Prostate gland (tissue), 2 donors: Measurements from ENCODE around the gene TAPBP. TPM values are rescaled to one million over a fixed set of nuclear protein-coding genes. Genes with fewer than 3 reads are reported as not detected.
A peak's percentile ranks its signal among the peaks of the same experiment; 100 is the strongest.

Experiments used
- DNase-seq: peaks from one replicate; pipeline ENCODE4 v3.0.0-alpha.2; 2019; ENCODE audit warnings: low spot score
- H3K27ac ChIP-seq, 2 donors: fragments of 200-600 bp; sonication (generic); 2 replicates each; pipeline ENCODE4 v1.5.1; 2017 to 2019
- H3K27me3 ChIP-seq: fragments of 200-600 bp; sonication (generic); replicated peaks from 2 replicates; pipeline ENCODE4 v1.5.1; 2019; ENCODE audit not compliant: insufficient read depth
- H3K36me3 ChIP-seq, 2 donors: fragments of 200-600 bp; sonication (generic); 1 replicate in 1 of 2; 2 replicates in 1 of 2; pipeline versions ENCODE4 v1.5.1 to v1.8.1; 2017 to 2019
- H3K4me1 ChIP-seq: fragments of 200-600 bp; sonication (generic); replicated peaks from 2 replicates; pipeline ENCODE4 v1.5.1; 2019
- H3K4me3 ChIP-seq, 2 donors: fragments of 200-600 bp; sonication (generic); 2 replicates each; pipeline ENCODE4 v1.5.1; 2017 to 2019
- H3K9me3 ChIP-seq: fragments of 200-600 bp; sonication (generic); 2 replicates; pipeline ENCODE4 v1.5.1; 2017
- POLR2A ChIP-seq: fragments of 450-650 bp; IDR thresholded peaks from one replicate; pipeline ENCODE4 v1.6.1; 2016; ENCODE audit warnings: antibody characterized with exemption, mild to moderate bottlenecking
- POLR2AphosphoS5 ChIP-seq: sonication (generic); formaldehyde crosslinking; IDR thresholded peaks from one replicate; pipeline ENCODE4 v1.6.1; 2017; ENCODE audit warnings: antibody characterized with exemption
- WGBS: methylation state at CpG from one replicate; pipeline ENCODE4 v1.1.5; 2018; 5-methylcytosine and 5-hydroxymethylcytosine counted together
- intact Hi-C: fragments of 100-400 bp; cut with DNase I; formaldehyde crosslinking; loops from one replicate; pipeline ENCODE4 v1.14.2; 2022
- total RNA-seq, 2 donors: library from RNA; depleted of rRNA; stranded (reverse); fragments of >200 nt; gene quantifications; one replicate each; pipeline ENCODE4 v1.1.0, GENCODE V29; 2016
- TF ChIP-seq, protein P1 (sequence below), 4 experiments: fragments of 200-600 bp in 2 of 4; fragments of 450-650 bp in 2 of 4; sonication (generic) in 2 of 4; IDR thresholded peaks; 1 replicate in 3 of 4; 2 replicates in 1 of 4; pipeline ENCODE4 v1.5.1; 2016 to 2019; ENCODE audit warnings: antibody characterized with exemption in 4 of 4, mild to moderate bottlenecking in 2 of 4, moderate library complexity in 2 of 4

The TAPBP gene
- total RNA-seq, 2 donors from 2014 or later: 190 to 192 TPM

GRCh38 chr6:33273924-33274902, 39.7 kb downstream of the TAPBP start:
- no peaks in the 10 kb centered on the region for H3K27me3 ChIP-seq
- no peaks in the 10 kb centered on the region for H3K9me3 ChIP-seq
- H3K36me3 ChIP-seq: no peaks in the 10 kb centered on the region
- TF ChIP-seq POLR2AphosphoS5: no peak
- no peak for TF ChIP-seq POLR2A
- TF ChIP-seq, protein P1, sequence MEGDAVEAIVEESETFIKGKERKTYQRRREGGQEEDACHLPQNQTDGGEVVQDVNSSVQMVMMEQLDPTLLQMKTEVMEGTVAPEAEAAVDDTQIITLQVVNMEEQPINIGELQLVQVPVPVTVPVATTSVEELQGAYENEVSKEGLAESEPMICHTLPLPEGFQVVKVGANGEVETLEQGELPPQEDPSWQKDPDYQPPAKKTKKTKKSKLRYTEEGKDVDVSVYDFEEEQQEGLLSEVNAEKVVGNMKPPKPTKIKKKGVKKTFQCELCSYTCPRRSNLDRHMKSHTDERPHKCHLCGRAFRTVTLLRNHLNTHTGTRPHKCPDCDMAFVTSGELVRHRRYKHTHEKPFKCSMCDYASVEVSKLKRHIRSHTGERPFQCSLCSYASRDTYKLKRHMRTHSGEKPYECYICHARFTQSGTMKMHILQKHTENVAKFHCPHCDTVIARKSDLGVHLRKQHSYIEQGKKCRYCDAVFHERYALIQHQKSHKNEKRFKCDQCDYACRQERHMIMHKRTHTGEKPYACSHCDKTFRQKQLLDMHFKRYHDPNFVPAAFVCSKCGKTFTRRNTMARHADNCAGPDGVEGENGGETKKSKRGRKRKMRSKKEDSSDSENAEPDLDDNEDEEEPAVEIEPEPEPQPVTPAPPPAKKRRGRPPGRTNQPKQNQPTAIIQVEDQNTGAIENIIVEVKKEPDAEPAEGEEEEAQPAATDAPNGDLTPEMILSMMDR (IDR thresholded peaks at IDR 0.05): no peak
- DNase-seq: no peak
- H3K4me1 ChIP-seq: peaks cover 28% of the 10 kb centered on the region
- H3K4me3 ChIP-seq: no peak overlapping the region
- no peak overlapping the region for H3K27ac ChIP-seq
- 76% methylated on average over 14 of the region's 14 CpGs for WGBS
- intact Hi-C loops: loop anchor here (2.0 kb wide), 1 partner anchor 25 kb away; the partner anchor contains the start of gene RGL2

DNA sequence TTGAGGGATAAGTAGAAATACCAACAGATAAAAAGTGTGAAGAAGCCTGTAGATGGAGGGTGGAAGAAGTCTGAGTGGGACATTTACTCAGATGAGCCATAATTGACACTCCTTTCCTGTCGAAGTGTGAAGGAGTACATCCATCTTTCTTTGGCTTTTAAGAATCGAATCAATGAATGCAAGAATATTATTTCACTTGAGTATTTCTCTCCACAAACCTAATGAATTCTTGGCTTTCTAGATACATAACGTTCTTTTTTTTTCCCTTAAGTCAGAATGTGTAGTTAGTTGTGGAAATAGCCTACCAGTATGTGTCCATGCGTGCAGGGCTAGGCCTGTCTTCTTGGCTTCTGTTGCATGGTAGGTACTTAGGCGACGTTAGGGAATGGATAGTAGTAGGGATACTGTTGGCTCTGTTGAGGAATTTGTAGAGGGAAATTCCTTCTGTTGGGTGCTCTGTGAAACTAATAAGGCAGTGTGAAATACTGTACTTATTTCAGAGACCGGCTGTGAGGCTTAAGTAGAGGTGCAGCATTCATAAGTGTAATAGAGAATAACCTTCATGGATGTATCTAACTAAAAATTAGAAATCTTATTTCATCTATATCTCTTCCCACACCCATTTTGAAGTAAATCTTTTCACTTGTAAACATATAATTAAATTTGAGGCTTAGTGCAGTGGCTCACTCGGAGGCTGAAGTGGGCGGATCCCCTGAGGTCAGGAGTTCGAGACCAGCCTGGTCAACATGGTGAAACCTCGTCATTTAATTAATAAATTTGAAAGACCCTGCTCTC, 40.6 kb downstream of the TAPBP start:
- H3K9me3 ChIP-seq: no peaks in the 10 kb centered on the region
- intact Hi-C loops: loop anchor here (2.0 kb wide), 1 partner anchor 25 kb away; the partner anchor contains the start of gene RGL2
- 58% methylated on average over 11 of the region's 11 CpGs for WGBS
- H3K4me1 ChIP-seq: peaks cover 28% of the 10 kb centered on the region
- peaks cover 0 to under 1% of the 10 kb centered on the region in 2 donors for H3K36me3 ChIP-seq
- peak overlapping the region in 1 of 2 donors; percentile 93 for H3K27ac ChIP-seq
- no peaks in the 10 kb centered on the region for H3K27me3 ChIP-seq
- TF ChIP-seq POLR2AphosphoS5 (no peak), POLR2A (no peak)
- TF ChIP-seq, protein P1 (IDR thresholded peaks at IDR 0.05): no peak
- no peak for DNase-seq
- peak overlapping the region; percentile 65 to 91 for H3K4me3 ChIP-seq

DNA sequence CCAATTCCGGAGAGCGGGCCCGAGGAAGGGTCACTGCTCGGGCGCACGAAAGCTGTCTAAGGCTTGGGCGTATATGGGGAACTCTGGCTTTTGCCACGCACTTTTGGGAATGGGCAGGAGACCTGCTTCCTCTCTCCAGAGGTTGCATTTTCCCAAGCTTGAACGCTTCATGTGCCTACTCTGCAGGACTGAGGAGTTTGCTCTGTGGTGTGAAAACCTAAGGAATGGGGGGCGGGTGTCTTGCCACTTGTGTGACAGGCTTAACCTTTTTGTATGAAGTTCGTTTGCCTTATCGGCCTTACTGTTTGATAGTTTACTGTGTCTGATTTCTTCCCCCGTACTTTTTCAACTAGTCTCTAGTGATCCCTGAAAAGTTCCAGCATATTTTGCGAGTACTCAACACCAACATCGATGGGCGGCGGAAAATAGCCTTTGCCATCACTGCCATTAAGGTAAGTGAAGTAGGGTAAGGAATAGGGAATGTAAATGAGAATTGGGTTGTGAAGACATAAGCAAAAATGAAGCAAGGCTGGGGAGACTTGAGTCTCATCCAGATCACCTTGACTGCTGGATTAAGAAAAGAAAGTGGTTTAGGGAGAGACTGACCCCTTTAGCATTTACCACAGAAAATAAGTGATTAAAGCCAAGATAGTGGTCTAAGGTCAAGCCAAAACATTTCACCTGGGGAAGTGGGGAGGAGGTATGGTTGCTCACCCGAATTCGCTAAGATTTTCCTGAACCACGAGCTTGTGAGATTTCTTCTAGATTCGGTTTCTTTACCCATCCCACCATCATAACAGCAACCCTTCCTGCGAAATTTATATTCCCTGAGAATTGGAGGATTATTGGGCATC, 41.4 kb downstream of the TAPBP start:
- H3K27me3 ChIP-seq: no peaks in the 10 kb centered on the region
- peak overlapping the region; percentile 83 to 93 for H3K27ac ChIP-seq
- H3K4me1 ChIP-seq: peaks cover 28% of the 10 kb centered on the region
- peak overlapping the region; percentile 65 to 91 for H3K4me3 ChIP-seq
- H3K9me3 ChIP-seq: no peaks in the 10 kb centered on the region
- TF ChIP-seq POLR2AphosphoS5: no peak
- TF ChIP-seq, protein P1 (IDR thresholded peaks at IDR 0.05): no peak
- TF ChIP-seq POLR2A: no peak
- intact Hi-C loops: loop anchor here (2.0 kb wide), 1 partner anchor 26 kb away; the partner anchor contains the start of gene RGL2
- 5% methylated on average over 22 of the region's 22 CpGs for WGBS
- H3K36me3 ChIP-seq: peaks cover 8% of the 10 kb centered on the region in 2 donors
- no peak for DNase-seq

DNA sequence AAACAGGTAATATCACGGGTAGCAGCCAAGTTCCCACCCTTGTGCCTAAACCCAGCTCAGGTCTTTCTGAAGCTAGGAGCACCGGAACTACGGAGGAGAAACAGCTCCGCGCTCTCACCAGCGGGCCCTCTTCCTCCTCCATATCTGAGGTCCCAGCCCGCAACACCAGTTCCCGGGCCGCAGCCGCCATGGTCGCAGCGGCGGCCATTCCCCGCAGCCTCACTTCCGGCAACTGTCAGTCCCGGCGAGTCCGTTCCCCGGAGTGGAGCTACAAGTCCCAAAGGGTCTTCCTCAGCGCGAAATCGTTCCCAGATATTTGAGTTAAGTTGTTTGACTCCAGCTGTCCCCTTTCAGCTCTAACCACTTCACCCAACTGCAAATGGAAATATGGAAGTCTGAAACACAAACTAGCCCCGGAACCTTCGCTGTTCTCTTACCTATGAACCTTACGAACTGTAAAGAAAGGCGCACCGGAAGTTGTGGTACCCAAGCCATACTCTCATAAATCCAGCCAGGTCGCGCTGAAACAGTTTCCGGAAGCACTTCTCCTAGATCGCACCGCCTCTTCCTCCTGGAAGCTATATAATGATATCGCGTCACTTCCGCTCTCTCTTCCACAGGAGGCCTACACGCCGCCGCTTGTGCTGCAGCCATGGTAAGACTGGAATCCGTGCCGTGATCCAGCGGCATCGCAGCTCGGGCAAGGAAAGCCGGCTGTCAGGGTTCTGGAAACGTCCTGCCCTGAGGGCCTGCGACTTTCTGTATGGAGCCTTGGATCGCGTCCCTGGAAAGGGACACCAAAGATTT, 42.2 kb downstream of the TAPBP start, which contains the start of the genes RPS18 and VPS52:
RPS18 (plus strand) TSS at position 608 of the 807 bp plus-strand sequence; CDS start at position 653, 45 bp downstream.
VPS52 (minus strand) TSS at position 409 of the 807 bp plus-strand sequence; CDS start at position 208, 201 bp downstream.
- TF ChIP-seq, protein P1 (IDR thresholded peaks at IDR 0.05): peak in 2 of 4 experiments; percentile 15 to 18
- TF ChIP-seq POLR2A: peak; percentile 95
- peak; percentile 100 for TF ChIP-seq POLR2AphosphoS5
- Histone ChIP-seq H3K27me3 (no peaks in the 10 kb centered on the region), H3K9me3 (no peaks in the 10 kb centered on the region), H3K4me1 (peaks cover 28% of the 10 kb centered on the region), H3K27ac (peak within 1 kb of the TSS; percentile 83 to 93), H3K36me3 (peaks cover 10 to 16% of the 10 kb centered on the region in 2 donors), H3K4me3 (peak within 1 kb of the TSS; percentile 65 to 91)
- 0% methylated on average over 42 of the region's 48 CpGs for WGBS
- DNase-seq: peak; percentile 96
- intact Hi-C loops: loop anchor here (2.0 kb wide), 1 partner anchor 27 kb away; the partner anchor contains the start of gene RGL2
